Pancreas (tissue), 10 donors: Measurements from ENCODE around the gene DBN1. TPM values are rescaled to one million over a fixed set of nuclear protein-coding genes. Genes with fewer than 3 reads are reported as not detected.

Source experiments
- ATAC-seq, 4 donors: fragments of 200-7000 bp; cut with Tn5 transposase; one replicate each; pipeline versions ENCODE4 v1.8.0 to v1.9.1; 2020; ENCODE audit warnings: mild to moderate bottlenecking in 4 of 4, moderate library complexity in 4 of 4
- DNase-seq, 6 donors: peaks; one replicate each; pipeline ENCODE4 v3.0.0-alpha.2; 2020
- FAIRE-seq: peaks from 2 replicates; lab custom pipeline; 2012; peaks lifted over from hg19 to GRCh38; lab: Jason Lieb, UNC
- H3K27ac ChIP-seq, 4 donors: fragments of 200-600 bp; sonication (generic); 1 replicate in 3 of 4; 2 replicates in 1 of 4; pipeline versions ENCODE4 v1.5.0 to v1.8.0; 2020
- H3K27me3 ChIP-seq, 4 donors: fragments of 200-600 bp; one replicate each; pipeline ENCODE4 v1.8.0; 2021
- H3K36me3 ChIP-seq, 3 donors: fragments of 200-600 bp; sonication (generic) in 1 of 3; one replicate each; pipeline versions ENCODE4 v1.5.0 to v1.8.0; 2020 to 2021
- H3K4me1 ChIP-seq, 3 donors: fragments of 200-600 bp; one replicate each; pipeline ENCODE4 v1.8.0; 2021
- H3K4me3 ChIP-seq, 4 donors: fragments of 200-600 bp; sonication (generic) in 2 of 4; one replicate each; pipeline versions ENCODE4 v1.5.0 to v1.8.0; 2020 to 2021
- H3K9me3 ChIP-seq, 4 donors: fragments of 200-600 bp; one replicate each; pipeline ENCODE4 v1.8.0; 2021
- WGBS, 2 donors: extraction: QIAGEN DNeasy Blood & Tissue Kit; methylation state at CpG; one replicate each; pipeline ENCODE4 v1.1.7; 2013; 5-methylcytosine and 5-hydroxymethylcytosine counted together
- intact Hi-C, 3 donors: fragments of 100-400 bp; cut with DNase I; formaldehyde crosslinking; loops; one replicate each; pipeline versions ENCODE4 v1.11.1 to v1.14.2; 2022
- polyA plus RNA-seq, 2 donors: library from polyadenylated mRNA; stranded (reverse); fragments of 200-250 nt; gene quantifications; one replicate each; pipeline ENCODE4 v1.2.3, GENCODE V29; 2013
- total RNA-seq, 6 donors: library from RNA; stranded (reverse); fragmentation: NEBNext Ultra II Directional in 4 of 6; extraction: Animal tissue kit (Norgen Biotek cat#: 25700) in 4 of 6; gene quantifications; one replicate each; pipeline versions ENCODE4 v1.2.1 to v1.2.4, GENCODE V29; 2021 to 2023
- TF ChIP-seq, protein P1 (sequence below), 4 donors: fragments of 200-600 bp; sonication (generic) in 3 of 4; IDR thresholded peaks; one replicate each; pipeline versions ENCODE4 v1.5.0 to v1.8.0; 2021; ENCODE audit warnings: antibody characterized with exemption in 4 of 4
- donor health status: healthy with polysubstance abuse.
- donor health status: DM: no; HTN: no; CAD: no; lungs with moderate emphysema.
- donor health status: DM: no; HTN: no; CAD: no.
- donor health status: control.
- donor health status: control.
- donor health status: Bipolar disorder and iron deficiency.
- donor health status: DM: yes; HTN: yes; CAD: no.
- donor health status: DM: no; HTN: no; CAD: no.
- donor health status: DM: no; HTN: no; CAD: no.
- donor health status: DM: yes; HTN: yes; CAD: no.

The DBN1 gene
- total and polyA plus RNA-seq, 8 donors = 10.2 to 38.2 (median 17.0) TPM

DNA sequence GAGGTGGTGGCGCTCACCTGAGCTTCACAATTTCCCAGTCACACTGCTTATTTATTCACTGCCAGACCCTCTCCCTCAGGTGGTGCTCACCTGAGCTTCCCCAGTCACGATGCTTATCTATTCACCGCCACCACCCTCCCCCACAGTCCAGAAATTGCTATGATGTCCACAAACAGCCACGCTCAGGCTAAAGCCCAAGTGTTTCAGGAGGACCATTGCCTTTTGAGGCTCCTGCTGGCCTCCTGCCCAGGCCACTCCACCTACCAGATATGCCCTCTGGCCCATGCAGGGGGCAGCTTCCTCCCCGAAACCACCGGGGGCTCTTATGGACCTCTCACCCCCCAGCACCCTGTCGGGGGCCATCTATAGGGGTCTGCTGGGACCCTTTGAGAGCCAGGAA, 19.4 kb upstream of the DBN1 start:
- no peak for FAIRE-seq
- no peak overlapping the region for H3K4me3 ChIP-seq
- ATAC-seq = no peak
- peak in 1 of 6 donors; percentile 33 for DNase-seq
- no peaks in the 10 kb centered on the region for H3K9me3 ChIP-seq
- TF ChIP-seq, protein P1, sequence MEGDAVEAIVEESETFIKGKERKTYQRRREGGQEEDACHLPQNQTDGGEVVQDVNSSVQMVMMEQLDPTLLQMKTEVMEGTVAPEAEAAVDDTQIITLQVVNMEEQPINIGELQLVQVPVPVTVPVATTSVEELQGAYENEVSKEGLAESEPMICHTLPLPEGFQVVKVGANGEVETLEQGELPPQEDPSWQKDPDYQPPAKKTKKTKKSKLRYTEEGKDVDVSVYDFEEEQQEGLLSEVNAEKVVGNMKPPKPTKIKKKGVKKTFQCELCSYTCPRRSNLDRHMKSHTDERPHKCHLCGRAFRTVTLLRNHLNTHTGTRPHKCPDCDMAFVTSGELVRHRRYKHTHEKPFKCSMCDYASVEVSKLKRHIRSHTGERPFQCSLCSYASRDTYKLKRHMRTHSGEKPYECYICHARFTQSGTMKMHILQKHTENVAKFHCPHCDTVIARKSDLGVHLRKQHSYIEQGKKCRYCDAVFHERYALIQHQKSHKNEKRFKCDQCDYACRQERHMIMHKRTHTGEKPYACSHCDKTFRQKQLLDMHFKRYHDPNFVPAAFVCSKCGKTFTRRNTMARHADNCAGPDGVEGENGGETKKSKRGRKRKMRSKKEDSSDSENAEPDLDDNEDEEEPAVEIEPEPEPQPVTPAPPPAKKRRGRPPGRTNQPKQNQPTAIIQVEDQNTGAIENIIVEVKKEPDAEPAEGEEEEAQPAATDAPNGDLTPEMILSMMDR (IDR thresholded peaks at IDR 0.05) = no peak
- no peaks in the 10 kb centered on the region for H3K27me3 ChIP-seq
- no peaks in the 10 kb centered on the region for H3K4me1 ChIP-seq
- no peak overlapping the region for H3K27ac ChIP-seq
- 82 to 83% methylated on average over 7 of the region's 7 CpGs for WGBS, 2 donors
- intact Hi-C loops = no loop called here
- no peaks in the 10 kb centered on the region for H3K36me3 ChIP-seq

DNA sequence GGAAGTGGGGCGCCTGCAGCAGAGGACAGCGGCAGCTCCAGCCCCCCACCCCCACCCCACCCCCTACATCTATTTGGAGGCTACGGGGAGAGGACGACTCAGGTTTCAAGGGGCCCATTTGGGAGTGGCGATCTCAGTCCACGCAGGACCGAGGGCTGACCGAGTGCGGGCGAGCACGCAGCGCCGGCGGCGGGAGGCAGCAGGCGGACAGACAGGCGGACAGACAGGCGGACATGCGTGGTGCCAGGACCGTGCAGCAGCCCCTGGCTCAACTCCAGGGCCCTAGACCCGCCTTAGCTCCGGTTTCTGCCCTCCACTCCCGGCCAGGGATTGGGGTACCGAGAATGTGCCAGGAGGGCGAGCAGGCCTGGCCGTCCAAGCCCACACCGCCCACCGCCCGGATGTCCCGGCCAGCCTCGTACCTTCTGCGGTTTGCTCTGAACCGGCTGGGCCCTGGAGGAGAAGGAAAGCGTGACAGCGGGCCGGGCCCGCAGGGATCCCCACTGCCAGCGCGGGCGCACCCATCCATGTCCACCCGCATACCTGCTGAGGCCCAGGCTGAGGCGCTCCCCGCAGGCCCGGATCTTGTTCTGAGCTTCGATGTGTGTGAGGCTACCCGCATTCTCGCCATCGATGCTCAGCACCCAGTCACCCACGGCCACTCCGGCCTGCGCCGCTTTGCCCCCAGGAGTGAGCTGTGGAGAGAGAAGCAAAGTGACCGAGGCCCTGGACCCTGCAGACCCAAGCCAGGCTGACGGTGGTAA, 18.7 kb upstream of the DBN1 start:
- DNase-seq (peak in 1 of 6 donors; percentile 77), ATAC-seq (no peak), FAIRE-seq (no peak)
- Histone ChIP-seq H3K27ac (no peak overlapping the region), H3K36me3 (no peaks in the 10 kb centered on the region), H3K4me3 (no peak overlapping the region), H3K27me3 (no peaks in the 10 kb centered on the region), H3K4me1 (no peaks in the 10 kb centered on the region), H3K9me3 (no peaks in the 10 kb centered on the region)
- intact Hi-C loops = no loop called here
- TF ChIP-seq, protein P1 (IDR thresholded peaks at IDR 0.05) = no peak
- 95 to 96% methylated on average over 47 to 54 of the region's 54 CpGs for WGBS, 2 donors

DNA sequence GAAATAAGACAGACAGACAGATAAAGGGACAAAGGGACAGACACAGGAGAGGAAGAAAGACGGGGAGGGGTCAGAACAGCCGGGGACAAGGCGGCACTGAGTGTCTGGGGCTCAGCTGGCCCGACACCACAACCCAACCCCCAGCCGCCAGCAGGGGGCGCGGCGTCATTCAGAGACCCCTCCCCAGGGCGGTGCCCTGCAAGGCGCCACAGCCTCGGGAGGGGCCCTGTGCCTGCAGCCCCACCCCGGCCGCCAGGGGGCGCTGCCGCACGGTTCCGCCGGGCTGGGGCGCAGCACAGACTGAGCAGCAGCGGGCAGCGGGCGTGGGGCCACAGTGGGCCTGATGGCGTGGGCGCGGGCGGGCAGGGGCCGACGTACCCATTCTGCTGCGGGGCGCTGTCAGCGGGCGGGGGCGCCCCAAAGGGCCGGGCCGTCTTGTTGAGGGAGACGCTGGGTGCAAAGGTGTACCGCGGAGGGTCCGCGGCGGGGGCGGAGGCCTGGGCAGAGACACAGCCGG, 18.1 kb upstream of the DBN1 start:
- intact Hi-C loops = no loop called here

DNA sequence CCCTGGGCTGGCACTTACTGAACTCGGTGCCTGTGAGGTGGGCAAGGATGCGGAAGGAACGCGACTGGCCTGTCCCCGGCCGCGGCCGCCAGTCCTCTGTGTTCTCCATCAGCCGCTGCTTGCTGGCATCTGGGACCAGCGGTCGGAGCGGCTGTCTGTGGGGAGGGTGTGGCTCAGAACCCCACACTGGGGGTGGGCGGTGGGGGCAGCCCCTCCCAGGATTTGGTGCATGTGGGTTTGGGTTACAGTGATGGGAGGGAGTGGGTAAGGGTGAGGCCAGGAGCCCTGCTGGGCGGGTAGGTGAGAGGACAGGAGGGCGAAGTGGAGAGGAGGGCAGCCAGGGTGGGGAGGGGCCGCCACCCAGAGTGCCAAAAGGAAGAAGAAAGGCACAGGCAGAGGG, 17.6 kb upstream of the DBN1 start:
- Histone ChIP-seq H3K4me3 (no peak overlapping the region), H3K9me3 (no peaks in the 10 kb centered on the region), H3K36me3 (no peaks in the 10 kb centered on the region), H3K27me3 (no peaks in the 10 kb centered on the region), H3K27ac (no peak overlapping the region), H3K4me1 (no peaks in the 10 kb centered on the region)
- peak in 1 of 6 donors; percentile 69 for DNase-seq
- intact Hi-C loops = no loop called here
- ATAC-seq = no peak
- TF ChIP-seq, protein P1 (IDR thresholded peaks at IDR 0.05) = no peak
- WGBS, 2 donors = 94 to 95% methylated on average over 16 of the region's 16 CpGs
- FAIRE-seq = no peak

More for the DNA sequence above, 18.1 kb upstream of the DBN1 start:
- DNase-seq (peak in 1 of 6 donors; percentile 74), ATAC-seq (no peak), FAIRE-seq (no peak)
- H3K9me3 ChIP-seq = no peaks in the 10 kb centered on the region
- 70 to 74% methylated on average over 31 to 43 of the region's 43 CpGs for WGBS, 2 donors
- no peaks in the 10 kb centered on the region for H3K4me1 ChIP-seq
- no peak overlapping the region for H3K27ac ChIP-seq
- no peak overlapping the region for H3K4me3 ChIP-seq
- no peaks in the 10 kb centered on the region for H3K27me3 ChIP-seq
- no peaks in the 10 kb centered on the region for H3K36me3 ChIP-seq
- TF ChIP-seq, protein P1 (IDR thresholded peaks at IDR 0.05) = peak in 3 of 4 donors; percentile 21 to 37 (median 23)
